Bronchial epithelial cell (primary cell): ENCODE data around the gene MAGOHB. TPM values are rescaled to one million over a fixed set of nuclear protein-coding genes. Genes with fewer than 3 reads are reported as not detected.
"Not testable (repeated sequence)": the region's sequence is repeated elsewhere in the genome, so short reads cannot be mapped to it uniquely, and the experiment has no call there.

Experiments used
- DNase-seq: peaks from one replicate; pipeline ENCODE4 v3.0.0-alpha.2; 2010; ENCODE audit warnings: low read depth
- FAIRE-seq: peaks from 2 replicates; lab custom pipeline; 2011; peaks lifted over from hg19 to GRCh38; lab: Jason Lieb, UNC
- H3K27me3 ChIP-seq: 2 replicates; pipeline ENCODE4 v1.5.1; 2011; ENCODE audit warnings: low read length; ENCODE audit not compliant: control insufficient read depth, insufficient read depth
- H3K36me3 ChIP-seq: 2 replicates; pipeline ENCODE4 v1.5.1; 2011; ENCODE audit warnings: low read length; ENCODE audit not compliant: control insufficient read depth, insufficient read depth
- H3K4me3 ChIP-seq: 2 replicates; pipeline ENCODE4 v1.5.1; 2011; ENCODE audit warnings: mild to moderate bottlenecking, low read depth, low read length, control low read depth
- CTCF ChIP-seq: IDR thresholded peaks from 2 replicates; pipeline ENCODE4 v1.5.1; 2011; ENCODE audit warnings: mild to moderate bottlenecking, moderate library complexity, low read length, control low read depth, inconsistent platforms; ENCODE audit not compliant: insufficient read depth, severe bottlenecking
- total RNA-seq: library from RNA; depleted of rRNA; stranded (reverse); fragments of >200 nt; gene quantifications from 2 replicates; pipeline ENCODE4 v1.2.1, GENCODE V29; 2014

Gene MAGOHB
- total RNA-seq, 1 donor from 2014 or later: 14.0 TPM

GRCh38 chr12:10584415-10584814 lies 29.0 kb downstream of the MAGOHB start:
- Histone ChIP-seq H3K4me3 (no peak overlapping the region), H3K36me3 (no peaks in the 10 kb centered on the region), H3K27me3 (no peaks in the 10 kb centered on the region)
- DNase-seq (peak; percentile 13), FAIRE-seq (no peak)
- no peak for TF ChIP-seq CTCF

- Histone ChIP-seq H3K4me3 (no peak overlapping the region), H3K27me3 (no peaks in the 10 kb centered on the region), H3K36me3 (no peaks in the 10 kb centered on the region)
- DNase-seq (no peak), FAIRE-seq (no peak)
- TF ChIP-seq CTCF: no peak
Observed at GRCh38 chr12:10582704-10583103, 30.7 kb downstream of the MAGOHB start.

GRCh38 chr12:10582133-10582532 lies 31.3 kb downstream of the MAGOHB start:
- not testable (repeated sequence) for H3K36me3 ChIP-seq, DNase-seq, H3K4me3 ChIP-seq, FAIRE-seq, H3K27me3 ChIP-seq

- Histone ChIP-seq H3K27me3 (no peaks in the 10 kb centered on the region), H3K36me3 (no peaks in the 10 kb centered on the region), H3K4me3 (no peak overlapping the region)
- no peak for FAIRE-seq
- no peak for TF ChIP-seq CTCF
- no peak for DNase-seq
Observed at GRCh38 chr12:10574307-10574706, 39.1 kb downstream of the MAGOHB start.

- not testable (repeated sequence) for H3K27me3 ChIP-seq, FAIRE-seq, H3K36me3 ChIP-seq, H3K4me3 ChIP-seq
- DNase-seq: peak; percentile 84
Observed at GRCh38 chr12:10572021-10572490, 41.4 kb downstream of the MAGOHB start.

- H3K4me3 ChIP-seq: no peak overlapping the region
- TF ChIP-seq CTCF: no peak
- DNase-seq (no peak), FAIRE-seq (no peak)
- H3K27me3 ChIP-seq: no peaks in the 10 kb centered on the region
- H3K36me3 ChIP-seq: no peaks in the 10 kb centered on the region
Observed at GRCh38 chr12:10571141-10571540, 42.3 kb downstream of the MAGOHB start.

- no peak for TF ChIP-seq CTCF
- FAIRE-seq: no peak
- no peak overlapping the region for H3K4me3 ChIP-seq
- no peaks in the 10 kb centered on the region for H3K36me3 ChIP-seq
- no peaks in the 10 kb centered on the region for H3K27me3 ChIP-seq
- DNase-seq: no peak
Observed at GRCh38 chr12:10567813-10568212, 45.6 kb downstream of the MAGOHB start.
